OCI-LY3 (cell line): ENCODE measurements around the gene EOLA2.
"Not testable (repeated sequence)": the region's sequence is repeated elsewhere in the genome, so short reads cannot be mapped to it uniquely, and the experiment has no call there.

Source experiments
- EZH2phosphoT487 ChIP-seq: fragments of 200-600 bp; shearing (Covaris generic); IDR thresholded peaks from 2 replicates; pipeline ENCODE4 v1.6.1; 2018; ENCODE audit warnings: antibody characterized with exemption, mixed run types, low read depth
- TF ChIP-seq, protein P1 (sequence below): fragments of 200-600, 300-600 bp; sonication (generic); IDR thresholded peaks from 2 replicates; pipeline ENCODE4 v1.5.1; 2014; ENCODE audit warnings: antibody characterized with exemption, low read length, low read depth

DNA sequence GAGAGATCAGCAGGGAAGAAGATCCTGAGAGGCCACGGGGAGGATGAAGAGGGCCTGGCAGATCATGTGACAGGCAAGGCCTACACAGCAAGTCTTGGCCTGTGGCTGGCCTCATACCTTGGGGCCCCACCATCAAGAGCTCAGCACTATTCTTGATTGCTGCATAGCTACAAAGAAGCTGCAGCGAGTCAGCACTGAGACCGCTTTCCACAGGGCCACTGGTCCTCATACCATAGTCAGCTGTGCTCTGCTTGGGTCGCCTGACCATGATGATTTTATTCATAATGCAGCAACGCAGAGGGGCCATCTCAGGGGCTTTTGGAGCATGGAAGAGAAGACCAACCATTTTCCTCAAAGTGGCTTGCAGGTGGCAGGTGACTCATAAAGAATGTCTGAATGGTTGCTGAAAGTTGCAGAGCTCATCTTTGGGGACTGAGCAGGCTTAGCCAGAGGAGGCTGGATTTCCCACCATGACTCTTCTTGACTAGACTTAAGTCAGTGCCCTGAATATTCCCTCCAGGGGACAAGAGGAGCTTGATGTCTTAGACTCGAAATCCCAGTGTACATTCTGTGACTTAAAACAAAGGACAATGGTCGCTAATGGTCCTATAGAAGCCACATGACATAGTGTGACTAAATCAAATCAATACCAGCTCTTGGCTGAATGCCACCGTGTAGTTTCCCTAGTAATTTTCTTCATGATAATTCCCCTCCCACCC is 10.9 kb downstream of the EOLA2 start:
- TF ChIP-seq, protein P1, sequence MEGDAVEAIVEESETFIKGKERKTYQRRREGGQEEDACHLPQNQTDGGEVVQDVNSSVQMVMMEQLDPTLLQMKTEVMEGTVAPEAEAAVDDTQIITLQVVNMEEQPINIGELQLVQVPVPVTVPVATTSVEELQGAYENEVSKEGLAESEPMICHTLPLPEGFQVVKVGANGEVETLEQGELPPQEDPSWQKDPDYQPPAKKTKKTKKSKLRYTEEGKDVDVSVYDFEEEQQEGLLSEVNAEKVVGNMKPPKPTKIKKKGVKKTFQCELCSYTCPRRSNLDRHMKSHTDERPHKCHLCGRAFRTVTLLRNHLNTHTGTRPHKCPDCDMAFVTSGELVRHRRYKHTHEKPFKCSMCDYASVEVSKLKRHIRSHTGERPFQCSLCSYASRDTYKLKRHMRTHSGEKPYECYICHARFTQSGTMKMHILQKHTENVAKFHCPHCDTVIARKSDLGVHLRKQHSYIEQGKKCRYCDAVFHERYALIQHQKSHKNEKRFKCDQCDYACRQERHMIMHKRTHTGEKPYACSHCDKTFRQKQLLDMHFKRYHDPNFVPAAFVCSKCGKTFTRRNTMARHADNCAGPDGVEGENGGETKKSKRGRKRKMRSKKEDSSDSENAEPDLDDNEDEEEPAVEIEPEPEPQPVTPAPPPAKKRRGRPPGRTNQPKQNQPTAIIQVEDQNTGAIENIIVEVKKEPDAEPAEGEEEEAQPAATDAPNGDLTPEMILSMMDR: not testable (repeated sequence)
- not testable (repeated sequence) for TF ChIP-seq EZH2phosphoT487
